HG03139 (cell line): ENCODE data around the gene RFX1.
"Not testable (repeated sequence)": the region's sequence is repeated elsewhere in the genome, so short reads cannot be mapped to it uniquely, and the experiment has no call there.

Source experiments
- ATAC-seq: cut with Tn5 transposase; IDR thresholded peaks from one replicate; pipeline ENCODE4 v1.9.1; 2021; ENCODE audit not compliant: unreplicated experiment

RFX1 gene

DNA sequence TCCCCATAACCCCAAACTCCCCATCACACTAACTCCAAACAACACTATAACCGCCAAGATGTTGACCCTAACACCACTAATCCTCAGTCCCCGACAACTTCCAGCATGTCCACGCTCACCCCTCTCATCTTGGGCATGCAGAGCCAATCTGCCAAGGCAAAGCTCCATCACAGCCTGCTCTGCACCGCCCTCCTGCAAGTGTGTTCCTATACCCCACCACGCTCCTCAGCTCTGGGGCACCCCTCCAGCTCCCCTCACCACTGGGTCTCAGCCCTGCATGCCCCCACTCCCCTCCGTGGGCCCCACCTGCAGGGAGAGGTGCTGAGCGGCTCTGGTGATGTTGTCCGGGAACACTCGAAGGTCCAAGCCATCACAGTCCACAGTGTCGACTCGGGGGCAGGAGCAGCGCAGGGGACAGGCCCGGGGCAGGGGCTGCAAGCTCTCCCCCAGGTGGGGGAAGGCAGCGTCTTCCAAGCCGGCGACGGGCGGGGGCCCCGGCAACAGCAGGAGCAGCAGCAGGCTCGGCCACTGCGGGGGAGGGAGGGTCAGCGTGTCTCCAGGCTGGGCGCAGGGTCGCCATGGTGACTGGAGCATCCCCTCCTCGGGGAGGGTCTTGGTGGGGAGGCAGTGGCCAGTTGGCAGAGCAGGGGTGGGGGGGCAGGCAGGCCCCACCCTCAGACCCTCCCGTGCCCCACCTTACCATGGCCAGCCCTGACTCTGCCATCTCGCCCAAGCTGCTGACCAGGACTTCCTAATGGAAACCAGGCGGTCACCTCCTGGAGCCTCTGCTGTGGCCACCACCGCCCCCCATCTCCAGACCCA, 68.4 kb downstream of the RFX1 start:
- no peak for ATAC-seq

DNA sequence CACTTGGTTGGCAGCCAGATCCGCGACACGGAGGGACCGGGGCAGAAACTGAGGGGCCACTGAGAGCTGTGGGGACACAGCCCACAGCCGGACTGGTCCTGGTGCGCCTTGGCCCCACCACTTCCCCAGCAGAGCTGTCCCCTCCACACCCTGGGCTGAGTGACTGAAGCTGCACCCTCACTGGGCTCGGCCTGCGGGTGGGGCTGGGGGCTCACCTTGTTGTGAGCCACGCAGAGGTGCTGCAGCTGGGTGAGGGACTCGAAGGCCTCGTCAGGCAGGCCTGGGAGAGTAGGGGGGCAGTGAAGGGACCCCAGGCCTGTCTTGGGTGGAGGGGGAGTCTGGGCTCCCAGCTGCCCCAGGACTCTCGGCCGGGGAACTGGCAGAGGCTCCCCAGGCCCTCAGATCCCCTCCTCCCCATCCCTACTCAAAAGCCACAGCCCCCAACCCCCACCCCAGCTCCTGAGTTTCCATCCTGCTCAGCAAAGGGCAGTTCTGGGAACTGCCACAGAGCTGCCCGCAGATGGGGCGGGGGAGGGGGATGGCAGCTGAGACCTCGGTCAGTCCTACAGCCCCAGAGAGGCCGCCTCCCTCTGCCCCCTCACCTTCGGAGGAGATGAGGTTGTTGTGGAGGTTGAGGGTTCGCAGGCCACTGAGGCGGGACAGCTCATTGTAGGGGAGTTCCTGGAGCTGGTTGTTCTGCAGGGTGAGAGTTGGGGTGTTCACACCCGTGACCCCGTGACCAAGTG, 70.2 kb downstream of the RFX1 start:
- ATAC-seq: no peak

DNA sequence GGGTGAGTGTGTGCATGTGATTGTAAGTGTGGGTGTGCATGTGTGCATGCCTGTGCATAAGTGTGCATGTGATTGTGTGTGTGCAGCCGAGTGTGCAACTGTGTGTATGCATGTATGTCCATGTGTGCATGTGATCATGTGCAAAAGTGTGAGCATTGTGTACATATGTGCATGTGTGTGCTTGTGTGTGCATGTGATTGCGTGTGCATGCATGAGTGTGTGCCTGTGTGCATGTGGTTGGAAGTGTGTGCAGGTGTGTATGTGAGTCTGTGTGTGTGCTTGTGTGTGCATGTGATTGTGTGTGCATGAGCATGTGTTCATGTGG, 71.4 kb downstream of the RFX1 start:
- ATAC-seq: no peak

DNA sequence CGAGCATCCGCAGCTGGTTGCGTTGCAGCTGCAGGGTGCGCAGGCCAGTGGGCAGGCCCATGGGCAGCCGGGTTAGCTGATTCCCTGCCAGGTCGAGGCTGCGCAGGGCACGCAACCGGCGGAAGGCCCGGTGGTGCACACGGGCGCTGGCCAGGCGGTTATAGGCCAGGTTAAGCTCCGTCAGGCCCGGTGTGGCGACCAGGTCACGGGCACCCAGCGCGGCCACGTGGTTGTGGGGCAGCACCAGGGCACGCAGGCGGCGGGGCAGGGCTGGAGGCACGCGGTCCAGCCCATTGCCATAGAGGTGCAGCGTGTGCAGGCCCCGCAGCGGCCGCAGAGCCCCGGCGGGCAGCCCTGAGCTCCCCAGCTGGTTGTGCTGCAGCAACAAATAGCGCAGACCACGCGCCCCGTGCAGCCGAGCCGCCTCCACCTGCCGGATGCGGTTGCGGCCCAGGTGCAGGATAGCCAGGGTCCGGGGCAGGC, 73.2 kb downstream of the RFX1 start:
- ATAC-seq: no peak

DNA sequence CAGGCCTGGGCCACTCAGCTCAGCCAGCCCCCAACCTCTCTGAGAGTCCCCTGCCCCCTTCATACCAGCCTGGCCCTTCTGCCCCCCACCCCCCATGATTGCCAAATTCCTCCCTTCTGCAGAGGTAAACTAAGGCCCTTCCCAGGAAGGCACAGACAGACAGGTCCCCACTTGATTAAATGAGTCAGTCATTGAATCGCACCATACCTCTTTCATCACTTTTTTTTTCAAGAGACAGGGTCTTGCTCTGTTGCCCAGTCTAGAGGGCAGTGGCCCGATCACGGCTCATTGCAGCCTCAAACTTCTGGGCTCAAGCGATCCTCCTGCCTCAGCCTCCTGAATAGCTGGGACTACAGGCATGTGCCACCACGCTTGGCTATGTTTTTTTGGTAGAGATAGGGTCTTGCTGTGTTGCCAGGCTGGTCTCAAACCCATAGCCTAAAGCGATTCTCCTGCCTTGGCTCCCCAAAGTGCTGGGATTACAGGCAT, 73.9 kb downstream of the RFX1 start:
- ATAC-seq: no peak

DNA sequence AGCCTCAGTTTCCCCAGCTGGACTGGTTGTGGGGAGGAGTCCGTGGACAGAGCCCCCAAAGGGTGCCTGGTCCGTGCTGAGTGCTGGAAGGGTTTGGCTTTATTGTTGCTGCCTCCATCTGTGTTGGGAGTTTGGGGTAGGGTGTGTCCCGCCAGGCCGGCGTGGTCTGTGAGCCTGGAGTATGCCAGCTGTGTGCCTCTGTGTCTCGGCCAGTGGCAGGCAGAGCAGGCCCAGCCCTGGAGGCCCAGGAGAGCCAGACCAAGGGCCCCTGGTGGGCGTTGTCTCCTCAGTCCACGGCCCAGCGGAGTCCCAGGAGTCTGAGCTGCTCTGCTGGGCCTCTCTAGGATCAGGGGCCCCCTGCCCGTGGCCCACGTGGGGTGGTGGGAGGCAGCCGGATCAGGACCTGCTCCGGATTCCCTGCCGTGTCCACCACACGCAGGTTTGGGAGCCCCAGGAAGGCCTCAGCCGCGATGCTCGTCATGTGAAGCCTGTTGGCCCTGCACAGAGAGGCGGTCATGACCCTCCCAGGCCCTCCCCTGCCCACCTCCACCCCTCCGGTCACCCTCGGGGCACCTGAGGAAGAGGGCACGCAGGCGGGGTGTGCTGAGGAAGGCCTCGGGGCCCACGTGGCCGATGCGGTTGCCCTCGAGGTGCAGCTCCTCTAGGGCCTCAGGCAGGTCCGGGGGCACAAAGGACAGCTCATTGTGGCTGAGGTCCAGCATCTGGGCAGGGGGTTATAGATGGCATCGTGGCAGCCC, 74.5 kb downstream of the RFX1 start:
- ATAC-seq: no peak

DNA sequence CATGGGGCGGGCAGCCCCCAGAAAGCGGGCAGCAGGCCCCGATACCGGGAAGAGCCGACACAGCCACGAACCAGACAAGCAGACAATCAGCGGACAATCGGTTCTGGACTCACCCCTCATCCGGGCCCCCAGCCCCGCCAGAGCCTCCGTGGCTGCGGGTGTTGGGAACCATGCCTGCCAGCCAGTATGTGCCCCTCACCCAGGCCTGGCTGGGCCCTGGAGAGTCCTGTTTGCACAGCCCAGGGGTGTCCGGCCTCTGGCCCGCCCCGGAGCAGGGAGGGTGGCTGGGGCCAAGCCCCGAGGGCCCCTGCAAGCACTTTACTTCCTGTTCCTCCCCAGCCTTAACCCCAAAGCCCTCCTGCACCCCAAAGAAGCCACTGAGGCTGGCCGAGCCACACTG, 75.7 kb downstream of the RFX1 start:
- ATAC-seq: no peak

DNA sequence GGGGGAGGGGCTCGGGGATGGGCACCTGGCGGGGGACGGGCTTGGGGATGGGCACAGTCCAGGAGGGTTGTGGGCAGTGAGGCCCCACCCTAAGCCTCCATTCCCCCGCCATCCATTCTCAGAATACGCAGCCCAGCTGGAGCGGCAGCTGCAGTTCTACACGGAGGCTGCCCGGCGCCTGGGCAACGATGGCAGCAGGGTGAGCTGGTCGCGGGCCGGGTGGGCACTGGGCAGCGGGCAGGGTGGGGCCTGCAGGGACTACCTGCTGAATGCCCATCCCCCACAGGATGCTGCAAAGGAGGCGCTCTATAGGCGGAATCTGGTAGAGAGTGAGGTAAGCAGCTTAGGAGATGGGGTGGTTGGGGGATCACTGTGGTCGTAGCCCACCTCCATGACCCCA, 76.2 kb downstream of the RFX1 start:
- no peak for ATAC-seq

DNA sequence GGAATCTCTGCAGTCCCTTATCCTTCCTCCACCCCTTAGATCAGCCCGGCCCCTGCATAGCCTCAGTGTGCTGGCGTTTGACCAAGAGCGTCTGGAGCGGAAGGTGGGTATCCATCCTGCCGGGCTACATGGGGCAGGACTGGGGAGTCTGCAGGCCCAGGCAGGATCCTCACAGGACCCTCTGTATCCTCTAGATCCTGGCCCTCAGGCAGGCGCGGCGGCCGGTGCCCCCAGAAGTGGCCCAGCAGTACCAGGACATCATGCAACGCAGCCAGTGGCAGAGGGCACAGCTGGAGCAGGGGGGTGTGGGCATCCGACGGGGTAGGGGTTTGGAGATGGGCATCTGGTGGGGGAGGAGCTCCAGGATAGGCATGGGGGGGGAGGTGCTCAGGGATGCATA, 76.8 kb downstream of the RFX1 start:
- ATAC-seq: no peak

DNA sequence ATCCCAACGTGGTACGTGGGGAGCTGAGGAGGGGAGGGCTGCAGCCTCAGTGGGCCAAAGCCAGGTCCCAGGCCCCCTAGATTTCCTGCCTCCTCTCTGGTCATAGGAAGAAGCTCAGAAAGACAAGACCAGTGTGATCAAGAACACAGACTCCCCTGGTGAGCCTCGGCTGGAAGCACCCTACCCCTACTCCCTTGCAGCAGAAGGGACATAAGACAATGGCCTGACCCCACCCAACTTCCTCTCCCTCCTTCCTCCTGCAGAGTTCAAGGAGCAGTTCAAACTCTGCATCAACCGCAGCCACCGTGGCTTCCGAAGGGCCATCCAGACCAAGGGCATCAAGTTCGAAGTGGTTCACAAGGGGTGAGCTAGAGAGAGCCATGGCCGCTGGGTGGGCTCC, 79.4 kb downstream of the RFX1 start:
- ATAC-seq: no peak

DNA sequence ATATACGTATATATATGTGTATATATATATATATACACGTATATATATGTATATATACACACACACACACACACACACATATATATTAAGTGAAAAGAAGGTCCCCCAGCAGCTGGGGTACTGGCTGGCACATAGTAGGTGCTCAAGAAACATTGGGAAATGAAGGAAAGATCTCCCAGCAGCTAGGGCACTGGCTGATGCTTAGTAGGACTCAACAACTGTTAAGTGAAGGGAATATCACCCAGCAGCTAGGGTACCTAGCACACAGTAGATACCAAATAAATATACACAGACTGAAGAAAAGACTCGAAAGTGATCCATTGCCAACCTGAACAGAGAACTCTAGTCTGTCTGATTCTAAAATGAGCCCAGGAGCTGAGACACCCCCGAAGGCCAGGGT, 80.1 kb downstream of the RFX1 start:
- no peak for ATAC-seq

DNA sequence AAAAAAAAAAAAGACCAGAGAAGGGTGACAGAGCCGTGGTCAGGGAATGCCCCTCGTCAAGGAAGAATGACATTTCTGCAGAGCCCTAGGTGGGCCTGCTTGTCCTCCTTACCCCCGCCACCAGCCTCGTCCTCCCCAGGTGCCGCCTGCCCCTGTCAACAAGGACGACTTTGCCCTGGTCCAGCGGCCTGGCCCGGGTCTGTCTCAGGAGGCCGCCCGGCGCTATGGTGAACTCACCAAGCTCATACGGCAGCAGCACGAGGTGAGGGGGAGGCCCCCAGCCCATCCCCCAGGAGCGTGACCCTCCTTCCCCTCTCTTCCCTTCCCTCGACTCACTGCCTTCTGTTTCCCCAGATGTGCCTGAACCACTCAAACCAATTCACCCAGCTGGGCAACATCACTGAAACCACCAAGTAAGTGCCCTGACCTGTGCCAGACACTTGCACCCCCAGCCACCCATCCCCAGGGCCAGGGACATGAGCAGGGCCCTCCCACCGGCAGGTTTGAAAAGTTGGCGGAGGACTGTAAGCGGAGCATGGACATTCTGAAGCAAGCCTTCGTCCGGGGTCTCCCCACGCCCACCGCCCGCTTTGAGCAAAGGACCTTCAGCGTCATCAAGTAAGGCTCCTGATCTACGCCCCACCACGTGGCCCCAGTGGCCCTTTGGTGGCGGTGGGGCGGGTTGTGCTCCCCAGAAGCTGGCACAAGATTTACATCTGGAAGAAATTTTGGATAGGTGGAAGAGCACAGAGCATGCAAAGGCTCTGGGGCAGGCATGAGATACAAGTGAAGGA, 82.7 kb downstream of the RFX1 start:
- ATAC-seq: no peak

DNA sequence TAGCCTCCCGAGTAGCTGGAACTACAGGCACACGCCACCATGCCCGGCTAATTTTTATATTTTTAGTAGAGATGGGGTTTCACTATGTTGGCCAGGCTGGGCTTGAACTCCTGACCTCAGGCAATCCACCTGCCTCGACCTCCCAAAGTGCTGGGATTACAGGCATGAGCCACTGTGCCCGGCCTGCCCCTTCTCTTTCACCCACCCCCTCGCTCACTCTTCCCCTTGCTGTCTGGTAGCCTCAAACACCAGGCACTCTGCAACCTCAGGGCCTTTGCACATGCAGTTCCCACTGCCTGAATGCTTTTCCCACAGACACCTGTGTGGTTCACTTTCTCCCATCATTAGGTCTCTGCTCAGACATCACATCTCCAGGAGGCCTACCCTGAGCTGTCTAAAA, 84.0 kb downstream of the RFX1 start:
- not testable (repeated sequence) for ATAC-seq

DNA sequence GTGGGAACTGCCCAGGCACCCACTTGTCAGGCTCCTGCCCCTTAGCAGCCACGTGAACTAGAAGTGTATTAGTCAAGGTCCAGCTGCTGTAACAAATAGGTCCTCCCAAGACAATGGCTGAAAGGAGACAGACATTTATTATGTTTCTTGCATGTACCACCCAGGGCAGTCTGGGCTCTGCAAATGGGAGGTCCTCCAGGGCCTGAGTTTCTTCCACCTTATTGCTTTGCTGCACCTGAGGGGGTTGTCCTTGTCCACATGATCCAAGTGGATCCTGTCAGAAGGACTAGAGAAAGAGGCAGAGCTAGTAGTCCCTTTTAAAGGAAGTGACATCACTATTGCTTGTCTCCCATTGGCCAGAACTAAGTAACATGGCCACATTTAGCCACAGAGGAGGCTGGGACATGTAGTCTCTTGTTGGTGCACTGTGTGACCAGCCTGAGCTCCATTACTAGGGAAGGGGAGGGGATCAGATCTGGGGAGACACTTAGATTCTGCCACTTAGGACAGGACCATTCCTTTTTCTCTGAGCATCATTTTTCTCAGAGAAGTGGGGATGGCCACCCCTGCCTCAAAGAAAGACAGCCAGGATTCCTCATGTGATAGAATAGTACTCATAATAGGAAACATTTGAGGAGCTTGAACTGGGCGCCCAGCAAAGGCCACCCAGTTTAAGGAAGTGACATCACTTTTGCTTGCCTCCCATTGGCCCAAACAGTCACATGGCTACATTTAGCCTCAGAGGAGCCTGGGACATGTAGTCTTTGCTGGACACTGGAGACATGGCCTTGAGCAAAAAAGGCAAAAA, 85.0 kb downstream of the RFX1 start:
- ATAC-seq: no peak

DNA sequence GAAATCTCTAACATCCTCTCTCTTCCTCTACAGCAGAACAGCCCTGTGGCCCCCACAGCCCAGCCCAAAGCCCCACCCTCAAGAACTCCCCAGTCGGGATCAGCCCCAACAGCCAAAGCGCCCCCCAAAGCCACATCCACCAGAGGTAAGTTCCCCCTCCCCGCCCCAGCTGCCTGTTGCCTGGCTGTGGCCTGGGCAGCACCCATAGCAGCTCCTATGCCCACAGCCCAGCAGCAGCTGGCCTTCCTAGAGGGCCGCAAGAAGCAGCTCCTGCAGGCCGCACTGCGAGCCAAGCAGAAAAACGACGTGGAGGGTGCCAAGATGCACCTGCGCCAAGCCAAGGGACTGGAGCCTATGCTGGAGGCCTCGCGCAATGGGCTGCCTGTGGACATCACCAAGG, 85.6 kb downstream of the RFX1 start:
- no peak for ATAC-seq

DNA sequence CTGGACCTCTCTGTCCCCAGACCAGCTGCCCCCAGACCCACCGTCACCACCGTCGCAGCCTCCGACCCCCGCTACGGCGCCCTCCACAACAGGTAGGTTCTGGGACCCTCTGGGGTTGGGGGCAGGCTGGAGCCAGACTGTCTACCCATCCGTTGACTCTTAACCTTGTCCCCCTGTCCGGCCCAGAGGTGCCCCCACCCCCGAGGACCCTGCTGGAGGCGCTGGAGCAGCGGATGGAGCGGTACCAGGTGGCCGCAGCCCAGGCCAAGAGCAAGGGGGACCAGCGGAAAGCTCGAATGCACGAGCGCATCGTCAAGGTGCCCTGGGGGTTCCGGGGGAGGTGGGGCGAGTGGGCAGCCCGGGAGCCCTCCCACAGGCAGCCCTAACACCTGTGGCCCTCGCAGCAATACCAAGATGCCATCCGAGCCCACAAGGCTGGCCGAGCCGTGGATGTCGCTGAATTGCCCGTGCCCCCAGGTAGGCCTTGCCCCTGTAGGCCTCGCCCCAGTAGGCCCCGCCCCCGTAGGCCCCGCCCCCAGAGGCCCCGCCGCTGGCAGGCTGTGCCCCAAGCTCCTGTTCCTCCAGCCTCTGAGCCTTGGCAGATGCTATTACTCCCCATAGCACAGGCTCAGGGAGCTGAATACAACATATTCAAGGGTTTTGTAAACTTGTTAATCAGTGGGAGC, 87.3 kb downstream of the RFX1 start:
- no peak for ATAC-seq

DNA sequence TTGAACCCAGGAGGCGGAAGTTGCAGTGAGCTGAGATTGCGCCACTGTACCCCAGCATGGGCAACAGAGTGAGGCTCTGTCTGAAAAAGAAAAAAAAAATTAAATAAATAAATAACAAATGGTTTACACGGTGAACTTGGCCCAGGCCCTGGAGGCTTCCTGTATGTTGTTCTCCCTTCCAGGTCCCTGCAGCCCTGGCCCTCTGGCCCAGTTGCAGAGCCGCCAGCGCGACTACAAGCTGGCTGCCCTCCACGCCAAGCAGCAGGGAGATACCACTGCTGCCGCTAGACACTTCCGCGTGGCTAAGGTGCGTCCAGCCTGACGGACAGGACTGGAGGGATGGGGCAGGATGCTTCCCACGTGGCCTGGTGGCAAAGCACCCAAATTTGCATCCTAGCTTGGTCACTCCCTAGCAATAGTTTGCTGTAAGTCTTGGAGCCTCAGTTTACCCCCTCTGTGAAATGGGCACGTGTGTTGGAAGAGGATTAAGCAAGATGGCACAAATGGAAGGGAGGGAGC, 88.2 kb downstream of the RFX1 start:
- no peak for ATAC-seq

DNA sequence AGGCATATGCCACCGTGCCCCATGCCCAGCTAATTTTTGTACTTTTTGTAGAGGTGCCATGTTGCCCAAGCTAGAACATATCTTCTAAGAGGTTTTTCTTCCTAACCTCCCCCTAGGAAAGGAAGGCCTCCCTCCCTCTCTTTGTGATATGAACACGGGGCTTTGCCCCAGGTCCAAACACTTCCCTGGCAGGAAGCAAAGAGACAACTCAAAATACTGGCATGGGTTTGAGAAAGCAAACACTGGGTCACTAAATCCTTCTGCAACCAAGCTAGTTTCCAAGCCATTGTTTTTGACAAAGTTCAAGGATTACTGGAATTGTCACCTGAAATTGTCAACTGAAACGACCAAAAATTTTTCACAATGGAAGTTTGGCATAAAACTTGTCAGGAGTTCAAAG, 91.3 kb downstream of the RFX1 start:
- no peak for ATAC-seq

DNA sequence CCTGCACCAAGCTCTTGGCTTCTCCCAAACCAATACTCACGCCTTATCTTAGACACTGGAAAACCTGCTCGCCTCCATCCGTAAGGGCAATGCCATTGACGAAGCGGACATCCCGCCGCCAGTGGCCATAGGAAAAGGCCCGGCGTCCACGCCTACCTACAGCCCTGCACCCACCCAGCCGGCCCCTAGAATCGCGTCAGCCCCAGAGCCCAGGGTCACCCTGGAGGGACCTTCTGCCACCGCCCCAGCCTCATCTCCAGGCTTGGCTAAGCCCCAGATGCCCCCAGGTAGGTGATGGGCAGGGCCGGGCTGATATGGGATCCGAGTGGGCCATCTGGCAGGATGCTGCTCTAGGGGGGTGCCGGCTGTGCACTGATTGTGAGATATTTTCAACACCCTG, 92.8 kb downstream of the RFX1 start:
- ATAC-seq: no peak
